Osteoblast (primary cell): ENCODE results near the gene B4GALNT1. TPM values are rescaled to one million over a fixed set of nuclear protein-coding genes. Genes with fewer than 3 reads are reported as not detected.
"Not testable (repeated sequence)": the region's sequence is repeated elsewhere in the genome, so short reads cannot be mapped to it uniquely, and the experiment has no call there.

Source experiments
- DNase-seq: peaks from one replicate; pipeline ENCODE4 v3.0.0; 2011; ENCODE audit warnings: low spot score, mixed read lengths; ENCODE audit not compliant: insufficient read length; ENCODE audit errors: missing footprints
- H2AFZ ChIP-seq: 2 replicates; pipeline ENCODE4 v1.6.0; 2011; ENCODE audit warnings: mild to moderate bottlenecking, low read length
- H3K27ac ChIP-seq: 2 replicates; pipeline ENCODE4 v1.5.1; 2011; ENCODE audit warnings: mild to moderate bottlenecking, low read depth, low read length, moderate library complexity
- H3K27me3 ChIP-seq: 2 replicates; pipeline ENCODE4 v1.6.0; 2012; ENCODE audit warnings: mild to moderate bottlenecking, control low read depth, inconsistent platforms, low read length, moderate library complexity; ENCODE audit not compliant: insufficient read depth
- H3K36me3 ChIP-seq: 2 replicates; pipeline ENCODE4 v1.5.1; 2011; ENCODE audit warnings: mild to moderate bottlenecking, low read length, control low read depth, moderate library complexity; ENCODE audit not compliant: insufficient read depth
- H3K4me1 ChIP-seq: 2 replicates; pipeline ENCODE4 v1.5.1; 2011; ENCODE audit warnings: mild to moderate bottlenecking, low read length, control low read depth, moderate library complexity; ENCODE audit not compliant: insufficient read depth
- H3K4me2 ChIP-seq: 2 replicates; pipeline ENCODE4 v1.6.0; 2011; ENCODE audit warnings: mild to moderate bottlenecking, low read length; ENCODE audit not compliant: insufficient read depth
- H3K4me3 ChIP-seq: fragments of 200-600 bp; sonication (generic); 3 replicates; pipeline ENCODE4 v1.5.1; 2012; ENCODE audit warnings: mild to moderate bottlenecking, low read length, inconsistent platforms; ENCODE audit not compliant: insufficient read depth
- H3K79me2 ChIP-seq: 2 replicates; pipeline ENCODE4 v1.6.0; 2012; ENCODE audit warnings: mild to moderate bottlenecking, low read length, control low read depth, inconsistent platforms; ENCODE audit not compliant: insufficient read depth
- H3K9me3 ChIP-seq: 2 replicates; pipeline ENCODE4 v1.5.1; 2011; ENCODE audit warnings: low read depth, low read length, control low read depth
- H4K20me1 ChIP-seq: 2 replicates; pipeline ENCODE4 v1.6.0; 2012; ENCODE audit warnings: mild to moderate bottlenecking, low read length, control low read depth; ENCODE audit not compliant: insufficient read depth
- total RNA-seq: library from RNA; depleted of rRNA; stranded (reverse); fragments of >200 nt; gene quantifications from 2 replicates; pipeline ENCODE4 v1.2.3, GENCODE V29; 2012
- TF ChIP-seq, protein P1 (sequence below): IDR thresholded peaks from 2 replicates; pipeline ENCODE4 v1.5.1; 2011; ENCODE audit warnings: mild to moderate bottlenecking, low read depth, low read length, moderate library complexity; ENCODE audit errors: extremely low read depth

Gene B4GALNT1
- total RNA-seq, 1 donor: 1.1 TPM

DNA sequence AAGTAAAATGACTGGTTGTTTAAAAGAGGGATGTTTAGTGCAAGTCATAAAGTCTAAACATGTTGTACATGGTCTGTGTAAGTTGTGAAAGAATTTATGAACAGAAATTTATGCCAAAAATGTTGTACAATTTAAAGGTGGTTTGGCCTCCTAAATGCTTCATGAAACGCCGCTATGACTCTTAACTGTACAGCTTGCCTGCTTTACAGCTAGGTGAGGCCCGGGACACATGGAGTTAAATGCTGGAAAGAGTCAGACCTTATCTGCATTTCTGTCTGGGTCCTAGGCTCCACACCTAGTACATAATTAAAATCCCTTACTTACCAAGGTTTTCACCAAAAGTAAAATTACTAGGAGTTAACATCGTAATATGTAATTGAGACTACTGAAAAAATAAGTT, 28.4 kb upstream of the B4GALNT1 start:
- Histone ChIP-seq H3K4me3 (no peak overlapping the region), H3K4me1 (no peaks in the 10 kb centered on the region), H3K27me3 (no peaks in the 10 kb centered on the region), H4K20me1 (no peaks in the 10 kb centered on the region), H3K27ac (no peak overlapping the region), H3K36me3 (no peaks in the 10 kb centered on the region), H3K4me2 (no peak overlapping the region), H2AFZ (no peak overlapping the region), H3K9me3 (no peaks in the 10 kb centered on the region), H3K79me2 (no peaks in the 10 kb centered on the region)
- TF ChIP-seq, protein P1, sequence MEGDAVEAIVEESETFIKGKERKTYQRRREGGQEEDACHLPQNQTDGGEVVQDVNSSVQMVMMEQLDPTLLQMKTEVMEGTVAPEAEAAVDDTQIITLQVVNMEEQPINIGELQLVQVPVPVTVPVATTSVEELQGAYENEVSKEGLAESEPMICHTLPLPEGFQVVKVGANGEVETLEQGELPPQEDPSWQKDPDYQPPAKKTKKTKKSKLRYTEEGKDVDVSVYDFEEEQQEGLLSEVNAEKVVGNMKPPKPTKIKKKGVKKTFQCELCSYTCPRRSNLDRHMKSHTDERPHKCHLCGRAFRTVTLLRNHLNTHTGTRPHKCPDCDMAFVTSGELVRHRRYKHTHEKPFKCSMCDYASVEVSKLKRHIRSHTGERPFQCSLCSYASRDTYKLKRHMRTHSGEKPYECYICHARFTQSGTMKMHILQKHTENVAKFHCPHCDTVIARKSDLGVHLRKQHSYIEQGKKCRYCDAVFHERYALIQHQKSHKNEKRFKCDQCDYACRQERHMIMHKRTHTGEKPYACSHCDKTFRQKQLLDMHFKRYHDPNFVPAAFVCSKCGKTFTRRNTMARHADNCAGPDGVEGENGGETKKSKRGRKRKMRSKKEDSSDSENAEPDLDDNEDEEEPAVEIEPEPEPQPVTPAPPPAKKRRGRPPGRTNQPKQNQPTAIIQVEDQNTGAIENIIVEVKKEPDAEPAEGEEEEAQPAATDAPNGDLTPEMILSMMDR: no peak
- DNase-seq: no peak

- H3K4me1 ChIP-seq: no peaks in the 10 kb centered on the region
- no peak overlapping the region for H3K27ac ChIP-seq
- no peaks in the 10 kb centered on the region for H3K27me3 ChIP-seq
- H4K20me1 ChIP-seq: no peaks in the 10 kb centered on the region
- DNase-seq: no peak
- H3K4me2 ChIP-seq: no peak overlapping the region
- H3K9me3 ChIP-seq: no peaks in the 10 kb centered on the region
- H3K4me3 ChIP-seq: no peak overlapping the region
- TF ChIP-seq, protein P1: no peak
- H2AFZ ChIP-seq: no peak overlapping the region
- H3K36me3 ChIP-seq: no peaks in the 10 kb centered on the region
- no peaks in the 10 kb centered on the region for H3K79me2 ChIP-seq
Measured at GRCh38 chr12:57658890-57659289, 25.9 kb upstream of the B4GALNT1 start.

DNA sequence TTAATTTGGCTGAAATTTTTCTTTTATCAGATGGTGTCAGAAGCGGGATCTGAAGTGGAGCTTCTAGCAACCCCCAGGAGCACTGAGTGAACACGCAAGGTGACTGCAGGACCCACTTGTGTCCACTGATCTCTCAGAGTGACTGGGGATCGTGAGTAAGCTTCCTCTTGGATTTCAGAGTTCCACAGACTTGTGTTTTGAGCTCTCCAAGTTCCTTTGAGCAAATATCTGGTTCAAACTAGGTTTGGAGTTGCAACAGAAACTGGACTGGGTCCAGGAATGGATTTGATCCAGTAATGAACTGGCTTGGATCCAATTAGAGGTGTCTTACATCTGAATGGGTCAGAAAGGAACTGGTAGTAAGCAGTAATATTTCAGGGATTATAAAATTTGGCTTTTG, 24.7 kb upstream of the B4GALNT1 start:
- Histone ChIP-seq H3K4me3 (no peak overlapping the region), H3K4me2 (no peak overlapping the region), H3K4me1 (no peaks in the 10 kb centered on the region), H2AFZ (no peak overlapping the region), H3K27ac (no peak overlapping the region), H3K36me3 (no peaks in the 10 kb centered on the region), H3K9me3 (no peaks in the 10 kb centered on the region), H3K79me2 (no peaks in the 10 kb centered on the region), H4K20me1 (no peaks in the 10 kb centered on the region), H3K27me3 (no peaks in the 10 kb centered on the region)
- TF ChIP-seq, protein P1: no peak
- no peak for DNase-seq

- not testable (repeated sequence) for H3K27ac ChIP-seq, H2AFZ ChIP-seq, H3K4me2 ChIP-seq, H3K4me1 ChIP-seq, H3K79me2 ChIP-seq, H3K27me3 ChIP-seq, H3K9me3 ChIP-seq, H3K4me3 ChIP-seq, H3K36me3 ChIP-seq, H4K20me1 ChIP-seq, DNase-seq
Measured at GRCh38 chr12:57656408-57656807, 23.4 kb upstream of the B4GALNT1 start.
